Measurements from ENCODE around the gene CCDC51.

CCDC51 gene

DNA sequence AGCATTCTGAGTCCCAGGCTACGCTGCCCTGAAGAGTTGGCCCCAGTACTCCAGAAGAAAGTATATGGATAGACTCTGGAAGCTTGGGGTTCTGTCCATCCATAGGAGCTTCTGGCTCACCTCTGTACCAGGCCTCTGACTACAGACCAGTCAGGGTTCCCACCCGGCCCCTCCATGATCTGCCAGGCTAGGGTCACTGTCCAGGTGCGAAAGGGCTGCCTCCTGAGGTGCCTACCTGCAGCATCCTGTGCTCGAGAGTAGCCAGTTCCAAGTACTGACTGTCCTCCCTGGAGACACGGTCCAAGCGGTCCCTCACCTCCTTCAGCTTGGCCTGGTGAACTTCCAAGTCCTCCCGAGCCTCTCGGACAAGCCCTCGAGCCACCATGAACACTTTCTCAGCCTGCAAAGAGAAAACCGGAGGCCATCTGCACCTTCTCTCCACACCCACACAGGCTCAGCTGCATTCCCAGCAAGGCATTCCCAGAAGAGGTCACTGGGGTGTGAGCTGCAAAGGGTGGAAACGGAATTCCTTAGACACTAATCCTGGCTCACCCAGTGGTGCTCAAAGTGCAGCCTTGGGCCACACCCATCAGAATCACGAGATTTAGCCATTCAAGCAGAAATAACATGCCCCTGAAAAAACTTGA, 6.3 kb downstream of the CCDC51 start:
- no peak for DNase-seq

DNA sequence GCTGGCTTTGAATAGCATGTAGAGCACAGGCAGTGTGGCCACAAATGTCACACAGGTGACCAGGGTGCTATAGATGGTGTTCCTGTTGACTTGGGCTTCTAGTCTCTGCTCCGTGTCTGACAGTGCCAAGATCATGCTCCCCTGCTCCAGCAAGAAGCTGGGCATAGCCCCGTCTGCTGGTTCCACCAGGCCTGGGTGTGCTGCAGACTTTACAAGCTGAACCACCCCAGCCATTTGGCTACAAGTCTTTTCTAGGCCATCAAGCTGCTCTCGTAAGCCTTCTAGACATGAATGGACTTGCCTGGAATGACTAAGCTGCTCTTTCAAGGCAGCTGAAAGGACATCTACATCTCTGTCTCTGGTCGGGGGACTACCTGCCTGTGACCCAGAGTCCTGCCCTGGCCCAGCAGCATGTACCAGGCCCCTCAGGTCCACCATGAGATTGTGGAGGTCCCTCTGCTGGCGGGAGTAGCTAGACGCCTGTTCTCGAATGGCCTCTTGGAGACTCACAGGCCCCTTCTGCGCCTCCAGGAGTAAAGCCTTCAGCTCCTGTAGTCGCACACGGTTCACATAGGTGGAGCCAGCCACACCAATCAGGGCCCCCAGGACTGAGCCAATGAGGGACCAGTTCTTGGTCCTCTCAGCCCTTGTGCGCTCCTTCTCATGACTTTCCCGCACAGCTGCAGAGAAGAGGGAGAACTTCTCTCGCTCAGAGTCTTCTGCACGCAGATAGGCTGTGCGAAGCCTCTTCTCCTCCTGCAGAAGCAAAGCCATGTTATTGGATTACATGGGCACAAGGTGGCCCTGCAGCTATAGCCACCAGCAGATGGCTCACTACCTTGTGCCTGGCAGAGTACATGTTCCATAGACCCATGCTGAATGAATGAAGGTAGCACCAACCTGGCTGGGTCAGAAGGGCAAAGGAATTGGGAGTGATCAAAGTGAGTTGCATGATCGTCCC, 7.2 kb downstream of the CCDC51 start:
- no peak for DNase-seq

DNA sequence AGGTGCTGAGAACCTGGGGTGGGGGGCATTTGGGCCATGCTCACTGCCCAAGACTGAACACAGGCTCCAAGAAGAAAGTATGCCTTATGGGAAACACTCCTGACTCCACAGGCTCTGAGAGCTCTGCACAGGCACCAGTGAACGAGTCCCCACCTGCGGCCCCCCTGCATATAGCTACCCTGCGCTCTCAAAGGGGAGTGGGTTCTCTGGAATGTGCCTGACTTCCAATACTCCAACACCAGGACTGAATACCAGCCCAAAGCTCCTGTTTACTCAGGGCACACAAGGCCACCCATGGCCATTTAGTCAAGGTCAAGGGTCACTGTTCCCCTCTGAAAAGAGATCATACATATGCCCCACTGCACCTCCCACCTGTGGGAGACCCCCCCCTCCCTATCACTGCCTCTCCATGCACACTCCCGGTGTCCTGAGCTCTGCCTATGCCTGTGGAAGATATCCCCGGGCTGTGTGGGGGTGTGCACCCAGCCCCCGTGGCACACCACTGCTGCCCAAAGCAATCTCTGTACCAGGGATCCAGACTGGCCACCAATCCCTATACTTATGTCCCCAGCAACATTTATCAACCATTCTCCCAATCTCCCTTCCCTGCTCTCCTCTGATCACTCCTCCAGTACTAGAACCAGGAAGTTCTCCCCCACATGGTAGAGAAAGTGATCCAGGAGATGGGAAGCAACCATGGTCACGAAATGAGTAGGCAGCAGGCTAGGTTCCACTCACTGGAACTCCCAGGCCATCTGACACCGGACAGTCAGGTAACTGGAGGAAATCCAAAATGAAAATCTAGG, 8.5 kb downstream of the CCDC51 start:
- no peak for DNase-seq

DNA sequence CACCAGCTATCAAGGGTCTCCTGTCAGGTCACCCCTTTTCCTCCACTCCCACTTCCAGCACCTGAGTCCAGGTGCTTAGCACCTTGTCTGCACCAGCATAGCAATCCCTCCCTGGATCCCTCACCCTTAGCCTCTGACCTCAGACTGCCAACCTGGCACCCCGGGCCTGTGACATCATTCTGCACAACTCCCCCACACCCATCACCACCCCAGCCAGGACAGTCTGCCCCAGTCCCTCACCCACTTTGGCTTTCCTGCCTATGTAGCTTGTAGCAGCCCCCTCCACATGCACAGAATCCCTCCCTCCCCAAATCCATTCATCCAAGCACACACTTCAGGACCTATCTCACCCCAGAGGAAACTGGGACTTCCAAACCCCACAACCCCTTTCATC, 9.2 kb downstream of the CCDC51 start:
- no peak for DNase-seq

DNA sequence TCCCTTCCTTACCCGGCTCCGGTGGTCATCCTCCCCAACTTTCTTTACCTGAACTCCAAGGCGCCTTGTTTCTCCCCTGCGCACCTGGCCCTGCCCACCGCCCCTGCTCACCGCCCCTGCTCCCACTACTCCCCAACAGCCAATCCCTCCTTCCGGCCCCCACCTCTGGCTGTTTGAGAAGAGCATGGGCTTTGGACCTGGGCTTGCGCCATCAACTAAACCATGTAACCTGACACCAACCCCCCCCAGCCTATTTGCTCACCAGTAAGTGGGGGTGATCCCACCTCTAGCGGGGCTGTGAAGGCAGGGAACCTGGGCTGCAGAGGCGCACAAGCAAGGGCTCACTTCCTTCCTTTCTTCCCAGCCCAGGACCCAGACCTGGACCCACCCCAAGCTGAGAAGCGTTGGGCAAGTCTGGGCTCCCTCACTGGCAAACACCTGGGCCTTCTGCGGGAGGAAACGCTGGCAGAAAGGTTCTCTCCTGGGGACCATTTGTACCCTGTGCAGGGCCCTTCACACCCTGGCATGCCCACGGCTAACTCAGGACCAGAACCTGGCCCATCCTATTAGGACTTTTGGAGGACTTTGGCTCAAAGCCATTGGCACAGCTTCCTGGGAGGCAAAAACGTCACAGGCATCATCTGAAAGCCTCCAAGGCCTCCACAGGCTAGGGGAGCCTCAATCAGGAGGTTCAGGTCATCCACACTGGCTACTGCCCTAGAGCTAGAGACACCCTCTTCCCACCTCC, 9.8 kb downstream of the CCDC51 start, which contains the start of gene PLXNB1:
Gene PLXNB1, minus strand, starts transcription at position 127 of the 748 bp plus-strand sequence. CDS start 5,475 bp downstream, outside the sequence.
- no peak for DNase-seq

DNA sequence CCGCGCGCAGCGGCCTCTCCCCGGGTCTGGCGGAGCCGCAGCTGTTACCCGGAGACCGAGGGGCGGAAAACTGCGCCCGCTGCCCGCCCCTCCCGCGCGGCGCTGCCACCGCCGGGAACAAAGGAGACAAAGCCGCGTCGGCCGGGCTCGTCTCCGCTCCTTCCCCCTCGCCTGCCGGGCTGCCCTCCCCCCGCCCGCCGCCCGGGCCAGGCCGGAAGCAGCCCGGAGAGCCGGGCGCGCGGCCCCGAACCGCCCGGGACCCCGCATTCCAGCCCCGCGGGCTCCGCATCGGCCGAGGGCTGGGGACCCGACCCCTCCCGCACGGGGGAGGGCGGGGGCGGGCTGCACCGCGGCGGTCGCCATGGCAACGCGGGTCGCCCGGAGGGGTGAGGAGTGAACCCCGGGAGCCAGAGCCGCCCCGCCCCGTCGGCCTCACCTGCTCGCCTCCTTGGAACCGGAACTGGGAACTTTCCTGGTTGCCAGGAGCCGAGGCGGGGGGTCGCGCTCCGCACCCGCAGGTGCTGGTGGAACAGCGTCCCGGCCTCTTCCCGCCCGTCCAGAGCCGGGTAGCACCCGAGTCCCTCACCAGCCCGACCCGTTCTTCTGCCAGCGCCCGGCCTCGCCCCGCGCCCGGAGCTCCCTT, 10.5 kb downstream of the CCDC51 start:
- DNase-seq, result peak; percentile 37 to 71 (median 59)

DNA sequence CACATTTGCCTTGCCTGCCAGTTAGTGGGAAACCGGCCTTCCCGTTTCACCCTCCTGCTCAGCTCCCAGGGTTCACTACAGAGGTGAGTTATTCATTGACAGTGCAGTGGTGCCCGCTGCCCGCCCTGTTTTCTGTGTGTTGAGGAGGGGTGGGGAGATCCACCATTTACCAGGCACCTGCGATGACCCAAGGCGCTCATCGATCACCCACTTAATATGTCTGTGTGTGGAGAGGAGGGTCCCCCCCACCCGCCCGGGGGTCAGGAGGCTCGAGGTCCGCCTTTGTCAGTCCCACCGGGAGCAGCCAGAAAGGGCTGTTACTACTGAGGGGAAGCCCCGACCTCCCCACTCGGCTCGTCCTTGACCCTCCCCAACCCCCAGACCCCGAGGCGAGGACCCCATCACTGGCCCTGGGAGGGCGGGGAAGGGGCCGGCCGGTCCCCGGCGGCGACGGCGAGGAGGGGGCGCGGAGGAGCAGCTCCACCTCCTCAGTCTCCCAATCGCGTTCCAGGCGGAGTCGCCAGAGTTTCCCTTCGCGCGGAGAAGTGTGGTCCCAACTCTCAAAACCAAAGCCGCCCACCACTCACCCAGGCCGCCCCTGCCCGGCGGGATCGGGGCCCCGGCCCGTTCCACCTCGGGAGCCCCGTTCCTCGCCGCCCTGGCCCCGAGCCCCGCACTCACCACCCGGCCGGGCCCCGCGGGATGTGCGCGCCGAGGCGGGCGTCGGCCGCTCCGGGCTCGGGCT, 11.2 kb downstream of the CCDC51 start:
- no peak for DNase-seq

DNA sequence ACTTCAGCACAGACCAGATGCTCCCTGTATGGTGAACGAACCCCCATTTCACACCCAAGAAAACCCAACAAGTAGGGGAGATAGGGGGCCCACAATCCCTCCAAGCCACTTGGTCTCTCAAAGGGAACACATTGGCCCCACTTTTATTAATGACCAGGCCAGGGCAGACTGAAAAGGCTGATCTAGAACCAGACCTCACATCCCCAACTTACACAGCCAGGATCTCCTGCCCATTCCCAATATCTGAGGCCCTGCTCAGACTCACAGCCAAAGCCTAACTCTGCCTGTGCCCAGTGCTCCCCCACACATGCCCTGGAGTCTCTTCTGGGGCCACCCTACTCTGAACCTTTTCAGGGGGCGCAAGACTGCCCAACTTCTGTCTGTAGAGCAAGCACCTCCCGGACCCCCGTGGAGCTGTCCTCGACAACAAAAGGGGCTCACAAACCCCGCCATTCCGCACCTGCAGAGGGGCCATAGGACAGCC, 11.8 kb downstream of the CCDC51 start:
- no peak for DNase-seq

DNA sequence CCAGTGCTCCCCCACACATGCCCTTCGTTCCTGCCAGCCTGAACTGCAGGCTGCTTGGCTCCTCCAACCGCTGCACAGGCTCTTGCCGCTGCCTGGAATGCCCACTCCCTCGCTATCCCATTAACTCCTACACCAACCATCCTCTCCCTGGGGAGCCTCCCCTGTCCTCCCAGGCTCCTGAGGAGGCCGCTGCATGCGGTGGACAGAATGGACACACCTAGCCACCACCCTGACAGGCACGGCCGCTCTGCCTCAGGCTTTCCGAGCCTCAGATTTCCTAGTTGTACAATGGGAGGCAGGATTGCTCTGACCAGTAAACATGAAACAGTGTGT, 12.3 kb downstream of the CCDC51 start:
- DNase-seq, result no peak

DNA sequence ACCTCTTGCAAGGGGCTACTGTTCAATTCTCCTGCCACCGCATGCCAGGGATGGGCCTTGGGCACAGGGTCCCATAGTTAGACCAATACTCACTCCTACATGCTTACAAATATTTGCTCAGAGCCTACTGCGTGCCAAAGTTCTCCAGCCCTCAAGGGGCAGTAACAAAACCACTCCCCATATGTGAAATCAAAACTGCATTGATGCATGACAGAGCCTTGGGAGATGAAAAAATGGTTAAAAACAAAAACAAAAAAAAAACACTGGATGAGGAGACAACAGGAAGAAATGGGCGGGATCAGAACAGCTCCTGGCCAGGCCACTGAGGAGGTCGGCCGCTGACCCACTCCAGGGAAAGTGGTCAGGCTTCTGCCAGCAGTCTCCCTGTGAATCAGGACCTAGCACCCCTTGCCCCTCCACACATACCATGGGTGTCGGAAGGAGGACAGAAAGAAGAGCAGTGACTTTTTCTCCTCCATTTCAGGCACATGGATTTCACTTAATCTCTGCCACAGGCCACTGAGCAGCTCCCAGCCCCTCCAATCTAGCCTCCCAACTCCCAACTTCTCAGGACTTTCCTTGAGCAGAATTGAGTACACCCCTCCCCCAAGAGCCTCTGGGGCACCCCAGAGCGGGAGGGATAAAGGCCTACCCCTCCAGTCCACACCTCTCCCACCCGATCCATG, 12.8 kb downstream of the CCDC51 start:
- no peak for DNase-seq

DNA sequence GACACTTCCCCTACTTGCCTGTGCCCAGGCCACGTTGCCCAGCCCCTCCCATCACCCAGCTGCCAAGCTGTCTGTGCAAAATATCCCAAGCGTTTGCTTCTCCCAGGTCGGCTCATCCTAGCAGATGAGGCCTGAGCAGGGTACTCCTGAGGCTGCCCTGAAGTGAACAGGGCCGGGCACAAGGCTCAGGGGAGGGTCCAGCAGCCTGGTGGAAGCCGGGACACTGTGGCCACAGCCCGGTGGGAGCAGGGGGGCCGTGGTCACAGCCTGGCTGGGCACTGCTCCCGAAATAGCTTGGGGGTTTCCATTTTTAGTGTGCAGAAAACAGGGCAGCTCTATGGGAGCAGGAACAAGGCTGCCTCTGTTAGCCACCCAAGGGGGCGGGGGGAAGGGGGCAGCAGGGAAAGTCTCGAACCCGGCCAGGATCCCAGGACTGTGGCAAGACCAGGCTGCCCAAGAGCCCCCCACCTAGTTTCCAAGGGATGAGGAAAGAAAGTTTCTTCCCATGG, 13.5 kb downstream of the CCDC51 start:
- DNase-seq, result no peak

DNA sequence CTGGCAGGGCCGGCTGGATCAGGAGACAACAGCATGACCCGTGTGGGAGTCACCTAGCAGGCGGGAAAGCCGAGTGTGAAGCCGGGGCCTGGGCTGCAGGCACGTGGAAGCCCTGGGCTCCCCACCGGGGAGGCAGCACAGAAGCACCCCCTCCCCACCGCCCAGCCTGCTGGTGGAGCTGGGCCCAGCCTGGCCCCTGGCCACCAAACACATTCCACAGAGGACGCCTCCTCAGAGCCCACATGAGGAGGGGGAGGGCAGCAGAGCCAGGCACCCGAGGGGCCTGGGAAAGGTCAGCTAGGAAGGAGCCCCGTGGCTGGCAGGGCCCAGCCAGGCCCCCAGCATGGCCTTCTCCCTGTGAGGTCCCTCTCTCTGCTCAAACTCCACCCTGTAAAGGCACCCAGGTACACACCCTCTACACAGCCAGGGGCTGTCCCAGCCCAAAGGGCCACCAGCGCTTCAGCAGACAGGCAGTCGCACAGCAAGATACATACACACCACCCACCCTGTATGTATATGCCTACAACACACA, 14.6 kb downstream of the CCDC51 start:
- DNase-seq, result no peak

DNA sequence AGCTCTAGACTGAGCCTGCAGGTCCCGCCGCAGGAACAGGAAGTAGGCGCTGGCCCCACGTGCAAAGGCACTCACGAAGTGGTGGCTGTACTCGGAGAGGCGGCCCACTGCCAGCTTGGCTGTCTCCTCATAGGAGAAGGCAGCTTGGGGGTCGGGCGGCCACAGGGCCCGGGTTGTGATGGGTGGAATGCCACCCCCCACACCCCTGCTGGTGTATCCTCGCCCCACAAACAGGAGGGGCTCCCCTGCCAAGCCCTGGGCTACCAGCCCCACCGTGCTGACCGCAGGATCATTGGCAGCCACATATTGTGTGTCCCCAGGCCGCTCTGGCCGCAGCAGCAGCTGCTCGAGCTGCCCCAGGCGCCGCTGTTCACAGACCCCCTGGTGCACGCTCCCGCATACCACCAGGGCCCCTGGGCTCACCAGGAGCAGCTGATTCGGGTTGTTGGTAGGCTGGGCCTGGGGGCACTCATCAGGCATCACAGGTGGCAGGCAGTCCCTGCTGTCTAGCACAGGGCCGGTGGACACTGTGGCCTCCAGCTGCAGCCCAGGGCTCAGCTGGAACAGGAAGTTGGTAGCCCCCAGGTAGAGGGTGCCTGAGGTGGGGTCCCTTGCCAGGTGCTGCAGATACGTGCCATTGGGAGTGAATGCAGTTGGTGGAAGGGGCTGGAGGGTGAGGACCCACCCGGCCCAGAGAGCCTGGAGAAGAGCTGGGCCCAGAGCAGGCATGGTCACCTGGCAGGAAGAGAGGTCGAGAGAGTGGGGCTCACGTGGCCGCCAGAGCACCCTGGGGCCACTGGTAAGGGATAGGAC, 15.8 kb downstream of the CCDC51 start:
- no peak for DNase-seq

DNA sequence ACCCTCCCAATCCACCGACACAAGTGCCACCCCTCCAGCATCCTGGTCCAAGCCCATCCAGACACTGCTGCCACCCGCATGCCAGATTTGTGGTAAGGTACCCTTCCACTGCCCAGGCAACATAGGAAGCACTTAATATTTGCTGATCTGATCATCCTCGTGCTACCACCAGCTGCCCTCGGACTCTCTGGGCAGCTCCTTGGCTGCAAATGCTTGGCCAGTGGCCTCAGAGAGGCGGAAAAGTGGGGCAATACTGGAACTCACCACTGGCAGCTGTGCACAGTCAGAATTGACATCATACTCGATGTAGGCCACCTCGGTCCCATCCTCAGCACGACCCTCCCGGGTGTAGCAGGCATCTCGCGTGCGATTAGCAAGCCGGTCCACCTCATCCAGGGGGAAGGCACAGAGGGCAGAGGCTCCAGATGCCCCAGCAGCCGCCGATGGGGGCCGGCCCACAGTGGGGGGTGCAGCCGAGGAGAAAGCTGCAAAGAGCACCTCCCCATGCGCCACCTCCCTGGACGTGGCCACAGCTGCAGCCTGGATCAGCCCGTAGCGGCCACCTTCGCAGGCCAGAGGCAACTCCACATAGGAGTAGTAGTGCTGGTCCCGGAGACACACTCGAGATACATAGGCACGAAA, 16.6 kb downstream of the CCDC51 start:
- no peak for DNase-seq

DNA sequence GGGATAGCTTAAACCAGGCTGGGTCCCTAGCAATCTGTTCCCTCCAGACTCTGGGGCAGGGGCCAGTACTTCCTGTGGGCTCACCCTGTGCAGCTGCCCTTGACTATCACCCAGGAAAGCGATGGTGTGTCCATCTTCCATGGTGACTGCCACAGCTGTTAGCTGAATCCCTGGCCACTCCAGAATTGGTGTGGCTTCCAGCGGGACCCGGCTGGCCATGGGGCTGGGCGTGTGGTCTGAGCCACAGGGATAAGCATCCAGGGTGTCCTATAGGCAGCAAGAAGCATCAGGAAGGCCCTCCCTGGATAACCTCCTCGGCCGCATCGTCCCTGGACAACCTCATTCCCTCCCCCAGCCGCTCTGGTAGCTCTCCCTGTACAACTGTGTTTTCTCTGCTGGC, 17.2 kb downstream of the CCDC51 start:
- no peak for DNase-seq

DNA sequence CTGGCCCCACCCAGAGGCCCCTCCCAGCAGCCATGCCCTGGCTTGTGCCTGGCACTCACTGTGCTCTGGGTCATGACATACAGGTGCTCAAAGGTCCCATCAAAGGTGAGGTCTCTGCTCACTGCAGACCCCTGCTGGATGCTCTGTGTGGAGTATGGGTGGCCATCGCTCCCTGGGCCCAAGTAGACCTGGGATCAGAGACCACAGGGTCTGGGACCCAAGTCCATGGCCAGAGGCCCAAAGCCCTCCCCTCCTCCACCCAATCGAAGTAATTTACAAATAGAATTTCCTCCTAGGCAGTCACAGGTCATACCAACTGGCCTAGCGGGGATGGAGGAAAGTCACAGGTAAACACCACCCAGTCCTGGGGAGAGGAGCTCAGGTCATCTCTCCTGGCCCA, 17.6 kb downstream of the CCDC51 start:
- no peak for DNase-seq

DNA sequence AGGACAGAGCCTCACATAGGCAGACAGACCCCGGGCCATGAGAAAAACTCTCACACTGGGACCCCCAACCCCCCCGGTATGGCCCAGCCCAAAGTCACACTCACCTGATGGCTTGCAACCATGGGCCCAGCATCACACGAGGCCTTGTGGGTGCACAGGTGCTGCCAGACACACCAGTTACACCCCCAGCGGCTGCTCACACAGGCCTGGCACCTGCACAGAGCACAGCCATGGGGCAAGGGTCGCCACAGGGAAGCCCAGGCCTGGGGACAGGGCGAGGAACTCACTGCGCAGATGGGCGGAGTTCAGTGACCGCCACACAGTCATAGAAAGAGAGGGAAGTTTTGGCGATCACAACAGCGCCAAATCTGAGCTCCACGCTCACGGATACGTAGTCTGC, 19.4 kb downstream of the CCDC51 start:
- DNase-seq, result no peak

DNA sequence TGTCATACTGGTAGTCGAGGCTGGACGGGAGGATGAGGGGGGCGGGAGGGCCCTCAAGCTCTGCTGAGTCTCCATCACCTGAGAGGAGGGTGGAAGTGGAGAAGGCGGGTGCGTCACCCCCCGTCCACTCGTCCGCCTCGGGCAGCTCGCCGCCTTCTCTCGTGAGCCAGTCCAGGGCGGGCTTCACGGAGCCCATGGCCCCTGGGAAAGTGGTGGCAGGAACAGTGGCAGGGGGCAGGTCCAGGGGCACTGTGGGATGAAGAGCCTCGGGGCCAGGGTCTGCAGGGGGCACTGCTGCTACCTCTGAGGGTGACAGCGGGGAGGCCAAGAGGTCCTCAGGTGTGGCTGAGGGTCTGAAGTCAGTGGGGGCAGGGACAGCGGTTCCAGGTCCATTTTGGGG, 20.3 kb downstream of the CCDC51 start:
- no peak for DNase-seq

DNA sequence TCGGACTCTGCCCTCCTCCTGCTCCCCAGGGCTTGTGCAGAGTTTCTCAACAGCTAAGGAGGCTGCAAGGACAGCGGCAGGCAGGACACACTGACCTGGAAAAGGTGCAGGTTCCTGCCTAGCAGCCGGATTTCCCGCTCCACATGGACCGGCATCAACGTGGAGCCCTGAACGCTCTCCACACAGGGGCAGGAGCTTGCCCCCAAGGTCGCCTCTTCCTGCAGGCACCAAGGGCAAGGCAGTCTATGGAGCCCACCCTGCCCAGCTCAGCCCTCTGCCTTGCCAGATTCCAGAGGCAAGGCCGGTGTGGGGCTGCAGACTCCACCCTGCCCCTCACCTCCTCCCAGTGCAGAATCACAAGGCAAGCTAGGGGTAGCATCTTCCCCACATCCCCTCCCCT, 20.8 kb downstream of the CCDC51 start:
- no peak for DNase-seq
